Measurements from ENCODE around the gene AKT3. TPM values are rescaled to one million over a fixed set of nuclear protein-coding genes. Genes with fewer than 3 reads are reported as not detected.

AKT3 gene
- total and polyA plus RNA-seq, 8 donors = 5.5 to 100 (median 13.8) TPM

GRCh38 chr1:243462929-243463697 lies 386.9 kb downstream of the AKT3 start:
- intact Hi-C loops (cut with DNase I; ENCODE audit: low total_unique reads) = no loop called here
- WGBS, 5 donors = 92 to 97% (median 94%) methylated on average over 1 of the region's 1 CpG

GRCh38 chr1:243461700-243462099 lies 388.3 kb downstream of the AKT3 start:
- Histone ChIP-seq H3K4me1 (peaks cover 0 to 10% (median 0%) of the 10 kb centered on the region in 4 donors), H3K27me3 (no peaks in the 10 kb centered on the region), H3K27ac (no peak overlapping the region), H3K36me3 (peaks cover 0 to 23% (median 9%) of the 10 kb centered on the region in 4 donors), H3K9me3 (no peaks in the 10 kb centered on the region), H3K4me3 (no peak overlapping the region)
- TF ChIP-seq EP300 (IDR thresholded peaks at IDR 0.05) (no peak), POLR2A (IDR thresholded peaks at IDR 0.05) (no peak), POLR2AphosphoS5 (IDR thresholded peaks at IDR 0.05) (no peak), CTCF (IDR thresholded peaks at IDR 0.05) (no peak)
- intact Hi-C loops (cut with DNase I; ENCODE audit: low total_unique reads) = no loop called here
- 94 to 99% (median 97%) methylated on average over 4 of the region's 4 CpGs for WGBS, 5 donors
- DNase-seq = no peak

More at GRCh38 chr1:243462929-243463697, 386.9 kb downstream of the AKT3 start:
- TF ChIP-seq POLR2A (IDR thresholded peaks at IDR 0.05) (no peak), EP300 (IDR thresholded peaks at IDR 0.05) (no peak), POLR2AphosphoS5 (IDR thresholded peaks at IDR 0.05) (no peak), CTCF (IDR thresholded peaks at IDR 0.05) (no peak)
- no peak for DNase-seq
- no peaks in the 10 kb centered on the region for H3K27me3 ChIP-seq
- H3K4me3 ChIP-seq = no peak overlapping the region
- H3K27ac ChIP-seq = no peak overlapping the region
- peaks cover 0 to 10% (median 0%) of the 10 kb centered on the region in 4 donors for H3K4me1 ChIP-seq
- H3K36me3 ChIP-seq = peaks cover 0 to 23% (median 9%) of the 10 kb centered on the region in 4 donors
- no peaks in the 10 kb centered on the region for H3K9me3 ChIP-seq

GRCh38 chr1:243459059-243459458 lies 391.0 kb downstream of the AKT3 start:
- Histone ChIP-seq H3K9me3 (no peaks in the 10 kb centered on the region), H3K4me1 (peaks cover 0 to 10% (median 0%) of the 10 kb centered on the region in 4 donors), H3K27me3 (no peaks in the 10 kb centered on the region), H3K4me3 (no peak overlapping the region), H3K36me3 (peaks cover 0 to 23% (median 7%) of the 10 kb centered on the region in 4 donors), H3K27ac (no peak overlapping the region)
- 80 to 90% (median 83%) methylated on average over 3 of the region's 3 CpGs for WGBS, 5 donors
- DNase-seq = no peak
- intact Hi-C loops (cut with DNase I; ENCODE audit: low total_unique reads) = no loop called here
- TF ChIP-seq CTCF (IDR thresholded peaks at IDR 0.05) = no peak

GRCh38 chr1:243457363-243457982 lies 392.6 kb downstream of the AKT3 start:
- TF ChIP-seq CTCF (IDR thresholded peaks at IDR 0.05) (no peak), EP300 (IDR thresholded peaks at IDR 0.05) (no peak), POLR2A (IDR thresholded peaks at IDR 0.05) (no peak), POLR2AphosphoS5 (IDR thresholded peaks at IDR 0.05) (no peak)
- 86 to 94% (median 92%) methylated on average over 9 of the region's 9 CpGs for WGBS, 5 donors
- no peaks in the 10 kb centered on the region for H3K27me3 ChIP-seq
- no peak for DNase-seq
- H3K27ac ChIP-seq = no peak overlapping the region
- H3K4me1 ChIP-seq = peaks cover 0 to 7% (median 0%) of the 10 kb centered on the region in 4 donors
- no peaks in the 10 kb centered on the region for H3K9me3 ChIP-seq
- intact Hi-C loops (cut with DNase I; ENCODE audit: low total_unique reads) = no loop called here
- no peak overlapping the region for H3K4me3 ChIP-seq
- peaks cover 0 to 23% (median 7%) of the 10 kb centered on the region in 4 donors for H3K36me3 ChIP-seq
